ENCODE measurements around the gene EPB41L2. TPM values are rescaled to one million over a fixed set of nuclear protein-coding genes. Genes with fewer than 3 reads are reported as not detected.
"Not testable (repeated sequence)": the region's sequence is repeated elsewhere in the genome, so short reads cannot be mapped to it uniquely, and the experiment has no call there.

EPB41L2 gene
- total RNA-seq, 1 experiment from 2014 or later: 181 TPM

DNA sequence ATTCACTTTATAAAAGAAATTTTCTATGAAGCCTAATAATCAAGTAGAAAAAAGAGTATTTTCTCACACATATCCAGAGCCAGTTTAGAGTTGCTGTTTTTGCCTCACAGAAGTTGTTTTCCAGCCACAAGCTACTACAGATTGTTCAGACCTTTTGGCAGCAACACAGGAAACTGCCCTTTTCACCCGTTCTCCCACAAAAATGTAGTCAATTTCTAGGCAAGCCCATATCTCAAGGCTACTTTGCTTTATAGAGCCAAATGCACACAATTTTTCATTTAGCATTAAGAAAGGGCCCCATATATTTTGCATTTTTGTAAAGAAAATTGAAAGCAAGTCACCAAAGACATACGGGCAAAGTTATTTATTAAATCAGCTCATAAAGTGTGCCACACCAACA is 49.5 kb downstream of the EPB41L2 start:
- POLR2A ChIA-PET (ENCODE audit: low non-redundant PET): interaction anchor here (0.7 kb wide), 1 partner anchor 14 kb away, joined by 6 read pairs; no protein-coding TSS in a partner anchor
- H3K4me3 ChIP-seq (ENCODE audit: low read depth, low read length, poor library complexity, severe bottlenecking): peak overlapping the region; percentile 19
- H3K9me3 ChIP-seq (ENCODE audit: low read depth, low read length, poor library complexity, severe bottlenecking): peaks cover 8% of the 10 kb centered on the region
- peaks cover 21% of the 10 kb centered on the region for H3K4me1 ChIP-seq (ENCODE audit: insufficient read depth, low read length, poor library complexity, severe bottlenecking)
- H3K36me3 ChIP-seq (ENCODE audit: insufficient read depth, low read length, poor library complexity, severe bottlenecking): no peaks in the 10 kb centered on the region
- TF ChIP-seq, protein P1, sequence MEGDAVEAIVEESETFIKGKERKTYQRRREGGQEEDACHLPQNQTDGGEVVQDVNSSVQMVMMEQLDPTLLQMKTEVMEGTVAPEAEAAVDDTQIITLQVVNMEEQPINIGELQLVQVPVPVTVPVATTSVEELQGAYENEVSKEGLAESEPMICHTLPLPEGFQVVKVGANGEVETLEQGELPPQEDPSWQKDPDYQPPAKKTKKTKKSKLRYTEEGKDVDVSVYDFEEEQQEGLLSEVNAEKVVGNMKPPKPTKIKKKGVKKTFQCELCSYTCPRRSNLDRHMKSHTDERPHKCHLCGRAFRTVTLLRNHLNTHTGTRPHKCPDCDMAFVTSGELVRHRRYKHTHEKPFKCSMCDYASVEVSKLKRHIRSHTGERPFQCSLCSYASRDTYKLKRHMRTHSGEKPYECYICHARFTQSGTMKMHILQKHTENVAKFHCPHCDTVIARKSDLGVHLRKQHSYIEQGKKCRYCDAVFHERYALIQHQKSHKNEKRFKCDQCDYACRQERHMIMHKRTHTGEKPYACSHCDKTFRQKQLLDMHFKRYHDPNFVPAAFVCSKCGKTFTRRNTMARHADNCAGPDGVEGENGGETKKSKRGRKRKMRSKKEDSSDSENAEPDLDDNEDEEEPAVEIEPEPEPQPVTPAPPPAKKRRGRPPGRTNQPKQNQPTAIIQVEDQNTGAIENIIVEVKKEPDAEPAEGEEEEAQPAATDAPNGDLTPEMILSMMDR (conservative IDR thresholded peaks at IDR 0.05; ENCODE audit: low read depth, low read length): no peak
- no peak for TF ChIP-seq EZH2 (IDR thresholded peaks at IDR 0.05; ENCODE audit: borderline replicate concordance, low read depth, low read length, poor library complexity, severe bottlenecking)
- peak; percentile 54 for DNase-seq (ENCODE audit: low spot score)
- H3K27ac ChIP-seq (ENCODE audit: low read depth, low read length, poor library complexity, severe bottlenecking): peak overlapping the region; percentile 44
- CTCF ChIA-PET: no interaction called here
- H3K27me3 ChIP-seq (replicated peaks; ENCODE audit: insufficient read depth, low read depth, low read length, poor library complexity): no peaks in the 10 kb centered on the region
- intact Hi-C loops (cut with micrococcal nuclease; ENCODE audit: unreplicated experiment): no loop called here
- no TSS peak for BruUV-seq (replicated peaks)

GRCh38 chr6:131009790-131010189 is 53.3 kb downstream of the EPB41L2 start:
- no peak overlapping the region for H3K27ac ChIP-seq (ENCODE audit: low read depth, low read length, poor library complexity, severe bottlenecking)
- BruUV-seq (replicated peaks): no TSS peak
- H3K4me3 ChIP-seq (ENCODE audit: low read depth, low read length, poor library complexity, severe bottlenecking): no peak overlapping the region
- intact Hi-C loops (cut with micrococcal nuclease; ENCODE audit: unreplicated experiment): no loop called here
- DNase-seq (ENCODE audit: low spot score): no peak
- ChIA-PET CTCF (no interaction called here), POLR2A (ENCODE audit: low non-redundant PET) (no interaction called here)
- H3K9me3 ChIP-seq (ENCODE audit: low read depth, low read length, poor library complexity, severe bottlenecking): peaks cover 27% of the 10 kb centered on the region
- no peaks in the 10 kb centered on the region for H3K27me3 ChIP-seq (replicated peaks; ENCODE audit: insufficient read depth, low read depth, low read length, poor library complexity)
- no peak for TF ChIP-seq EZH2 (IDR thresholded peaks at IDR 0.05; ENCODE audit: borderline replicate concordance, low read depth, low read length, poor library complexity, severe bottlenecking)
- TF ChIP-seq, protein P1 (conservative IDR thresholded peaks at IDR 0.05; ENCODE audit: low read depth, low read length): no peak
- H3K4me1 ChIP-seq (ENCODE audit: insufficient read depth, low read length, poor library complexity, severe bottlenecking): peaks cover 26% of the 10 kb centered on the region
- H3K36me3 ChIP-seq (ENCODE audit: insufficient read depth, low read length, poor library complexity, severe bottlenecking): no peaks in the 10 kb centered on the region

GRCh38 chr6:131008965-131009364 is 54.1 kb downstream of the EPB41L2 start:
- H3K27ac ChIP-seq (ENCODE audit: low read depth, low read length, poor library complexity, severe bottlenecking); H3K4me3 ChIP-seq (ENCODE audit: low read depth, low read length, poor library complexity, severe bottlenecking); intact Hi-C loops (cut with micrococcal nuclease; ENCODE audit: unreplicated experiment); DNase-seq (ENCODE audit: low spot score); H3K36me3 ChIP-seq (ENCODE audit: insufficient read depth, low read length, poor library complexity, severe bottlenecking); BruUV-seq (replicated peaks); POLR2A ChIA-PET (ENCODE audit: low non-redundant PET); CTCF ChIA-PET; H3K27me3 ChIP-seq (replicated peaks; ENCODE audit: insufficient read depth, low read depth, low read length, poor library complexity): not testable (repeated sequence)
- Histone ChIP-seq H3K4me1 (ENCODE audit: insufficient read depth, low read length, poor library complexity, severe bottlenecking) (peaks cover 26% of the 10 kb centered on the region), H3K9me3 (ENCODE audit: low read depth, low read length, poor library complexity, severe bottlenecking) (peaks cover 27% of the 10 kb centered on the region)

GRCh38 chr6:131007964-131008363 is 55.1 kb downstream of the EPB41L2 start:
- H3K27me3 ChIP-seq (replicated peaks; ENCODE audit: insufficient read depth, low read depth, low read length, poor library complexity); intact Hi-C loops (cut with micrococcal nuclease; ENCODE audit: unreplicated experiment); POLR2A ChIA-PET (ENCODE audit: low non-redundant PET); H3K4me3 ChIP-seq (ENCODE audit: low read depth, low read length, poor library complexity, severe bottlenecking); BruUV-seq (replicated peaks); H3K27ac ChIP-seq (ENCODE audit: low read depth, low read length, poor library complexity, severe bottlenecking); H3K36me3 ChIP-seq (ENCODE audit: insufficient read depth, low read length, poor library complexity, severe bottlenecking); DNase-seq (ENCODE audit: low spot score); CTCF ChIA-PET: not testable (repeated sequence)
- Histone ChIP-seq H3K4me1 (ENCODE audit: insufficient read depth, low read length, poor library complexity, severe bottlenecking) (peaks cover 19% of the 10 kb centered on the region), H3K9me3 (ENCODE audit: low read depth, low read length, poor library complexity, severe bottlenecking) (peaks cover 27% of the 10 kb centered on the region)
